Activated T-cell treated with anti-CD3 and anti-CD28 coated beads, Interleukin-2, amount 50 U/mL, for 4 hours (primary cell): Measurements from ENCODE around the gene TNS2. TPM values are rescaled to one million over a fixed set of nuclear protein-coding genes. Genes with fewer than 3 reads are reported as not detected.
A peak's percentile ranks its signal among the peaks of the same experiment; 100 is the strongest.
"Not testable (repeated sequence)": the region's sequence is repeated elsewhere in the genome, so short reads cannot be mapped to it uniquely, and the experiment has no call there.

Source experiments
- ATAC-seq, 2 donors: fragments of 200-7000 bp; cut with Tn5 transposase; one replicate each; pipeline ENCODE4 v1.10.0; 2021
- DNase-seq: peaks from one replicate; pipeline ENCODE4 v3.0.0-alpha.2; 2020
- H3K27me3 Mint-ChIP-seq: one replicate; pipeline ENCODE4 v1.8.0; 2021; ENCODE audit warnings: low read depth, mixed read lengths
- H3K36me3 Mint-ChIP-seq: one replicate; pipeline ENCODE4 v1.8.0; 2022; ENCODE audit warnings: mixed read lengths; ENCODE audit not compliant: insufficient read depth
- H3K4me1 Mint-ChIP-seq: one replicate; pipeline ENCODE4 v1.8.0; 2021; ENCODE audit warnings: low read depth, mixed read lengths
- H3K4me3 Mint-ChIP-seq: one replicate; pipeline ENCODE4 v1.8.0; 2021; ENCODE audit warnings: mild to moderate bottlenecking, moderate library complexity, mixed read lengths
- H3K9me3 Mint-ChIP-seq: one replicate; pipeline ENCODE4 v1.8.0; 2021; ENCODE audit warnings: mixed read lengths
- total RNA-seq, 3 donors: library from RNA; stranded (reverse); gene quantifications; one replicate each; pipeline ENCODE4 v1.2.1, GENCODE V29; 2021

Gene TNS2
- total RNA-seq, 3 donors from 2014 or later = 0.87 to 2.5 (median 2.1) TPM

GRCh38 chr12:53031616-53032015, 18.2 kb upstream of the TNS2 start:
- ATAC-seq (no peak), DNase-seq (no peak)
- H3K27me3 Mint-ChIP-seq = no peaks in the 10 kb centered on the region
- H3K9me3 Mint-ChIP-seq = no peaks in the 10 kb centered on the region
- no peak overlapping the region for H3K4me3 Mint-ChIP-seq
- H3K36me3 Mint-ChIP-seq = peaks cover 36% of the 10 kb centered on the region
- H3K4me1 Mint-ChIP-seq = peaks cover 2% of the 10 kb centered on the region

- not testable (repeated sequence) for H3K4me3 Mint-ChIP-seq, ATAC-seq, DNase-seq, H3K9me3 Mint-ChIP-seq, H3K27me3 Mint-ChIP-seq
- peaks cover 43% of the 10 kb centered on the region for H3K36me3 Mint-ChIP-seq
- peaks cover 10% of the 10 kb centered on the region for H3K4me1 Mint-ChIP-seq
Observed at GRCh38 chr12:53033832-53034231, 16.0 kb upstream of the TNS2 start.

- peaks cover 14% of the 10 kb centered on the region for H3K4me1 Mint-ChIP-seq
- no peak overlapping the region for H3K4me3 Mint-ChIP-seq
- ATAC-seq = no peak
- no peaks in the 10 kb centered on the region for H3K9me3 Mint-ChIP-seq
- peaks cover 48% of the 10 kb centered on the region for H3K36me3 Mint-ChIP-seq
- no peak for DNase-seq
- no peaks in the 10 kb centered on the region for H3K27me3 Mint-ChIP-seq
Observed at GRCh38 chr12:53034459-53034858, 15.4 kb upstream of the TNS2 start.

- peaks cover 52% of the 10 kb centered on the region for H3K36me3 Mint-ChIP-seq
- DNase-seq = no peak
- no peaks in the 10 kb centered on the region for H3K27me3 Mint-ChIP-seq
- no peak overlapping the region for H3K4me3 Mint-ChIP-seq
- H3K9me3 Mint-ChIP-seq = no peaks in the 10 kb centered on the region
- no peak for ATAC-seq
- peaks cover 14% of the 10 kb centered on the region for H3K4me1 Mint-ChIP-seq
Observed at GRCh38 chr12:53036802-53037201, 13.1 kb upstream of the TNS2 start.

GRCh38 chr12:53039851-53040250, 10.0 kb upstream of the TNS2 start:
- H3K4me3 Mint-ChIP-seq = no peak overlapping the region
- H3K4me1 Mint-ChIP-seq = peaks cover 14% of the 10 kb centered on the region
- no peaks in the 10 kb centered on the region for H3K9me3 Mint-ChIP-seq
- DNase-seq (no peak), ATAC-seq (no peak)
- H3K27me3 Mint-ChIP-seq = no peaks in the 10 kb centered on the region
- peaks cover 42% of the 10 kb centered on the region for H3K36me3 Mint-ChIP-seq

GRCh38 chr12:53042607-53043454, 7.0 kb upstream of the TNS2 start:
- Mint-ChIP-seq H3K4me1 (peaks cover 25% of the 10 kb centered on the region), H3K36me3 (peaks cover 27% of the 10 kb centered on the region), H3K27me3 (no peaks in the 10 kb centered on the region), H3K4me3 (no peak overlapping the region), H3K9me3 (no peaks in the 10 kb centered on the region)
- DNase-seq = no peak
- no peak for ATAC-seq

GRCh38 chr12:53044052-53044581, 5.7 kb upstream of the TNS2 start:
- H3K4me3 Mint-ChIP-seq = no peak overlapping the region
- no peaks in the 10 kb centered on the region for H3K27me3 Mint-ChIP-seq
- H3K9me3 Mint-ChIP-seq = no peaks in the 10 kb centered on the region
- ATAC-seq = no peak
- H3K36me3 Mint-ChIP-seq = peaks cover 17% of the 10 kb centered on the region
- H3K4me1 Mint-ChIP-seq = peaks cover 15% of the 10 kb centered on the region
- no peak for DNase-seq

GRCh38 chr12:53044896-53045695, 4.8 kb upstream of the TNS2 start:
- Mint-ChIP-seq H3K4me1 (peaks cover 16% of the 10 kb centered on the region), H3K36me3 (peaks cover 11% of the 10 kb centered on the region), H3K9me3 (no peaks in the 10 kb centered on the region), H3K4me3 (peak overlapping the region; percentile 29), H3K27me3 (no peaks in the 10 kb centered on the region)
- DNase-seq (no peak), ATAC-seq (no peak)

GRCh38 chr12:53045696-53046045, 4.2 kb upstream of the TNS2 start:
- Mint-ChIP-seq H3K36me3 (peaks cover 7% of the 10 kb centered on the region), H3K9me3 (no peaks in the 10 kb centered on the region), H3K27me3 (no peaks in the 10 kb centered on the region), H3K4me1 (peaks cover 16% of the 10 kb centered on the region), H3K4me3 (peak overlapping the region; percentile 90)
- DNase-seq (no peak), ATAC-seq (no peak)

GRCh38 chr12:53046655-53047220, 3.1 kb upstream of the TNS2 start:
- no peaks in the 10 kb centered on the region for H3K27me3 Mint-ChIP-seq
- H3K4me3 Mint-ChIP-seq = peak overlapping the region; percentile 90
- peaks cover 3% of the 10 kb centered on the region for H3K36me3 Mint-ChIP-seq
- DNase-seq (peak; percentile 38), ATAC-seq (peak; percentile 24 to 42)
- H3K9me3 Mint-ChIP-seq = no peaks in the 10 kb centered on the region
- H3K4me1 Mint-ChIP-seq = peaks cover 16% of the 10 kb centered on the region

- Mint-ChIP-seq H3K4me3 (peak overlapping the region; percentile 41), H3K27me3 (no peaks in the 10 kb centered on the region), H3K4me1 (peaks cover 16% of the 10 kb centered on the region), H3K9me3 (no peaks in the 10 kb centered on the region), H3K36me3 (peaks cover 3% of the 10 kb centered on the region)
- ATAC-seq (peak; percentile 78 to 79), DNase-seq (peak; percentile 61)
Observed at GRCh38 chr12:53047221-53048032, 2.4 kb upstream of the TNS2 start.

GRCh38 chr12:53048033-53048779, 1.7 kb upstream of the TNS2 start:
- no peaks in the 10 kb centered on the region for H3K36me3 Mint-ChIP-seq
- DNase-seq (no peak), ATAC-seq (no peak)
- peaks cover 16% of the 10 kb centered on the region for H3K4me1 Mint-ChIP-seq
- no peaks in the 10 kb centered on the region for H3K9me3 Mint-ChIP-seq
- H3K4me3 Mint-ChIP-seq = peak overlapping the region; percentile 41
- no peaks in the 10 kb centered on the region for H3K27me3 Mint-ChIP-seq

GRCh38 chr12:53048780-53049401, 974 bp upstream of the TNS2 start:
- H3K9me3 Mint-ChIP-seq = no peaks in the 10 kb centered on the region
- peaks cover 22% of the 10 kb centered on the region for H3K4me1 Mint-ChIP-seq
- no peak overlapping the region for H3K4me3 Mint-ChIP-seq
- DNase-seq (no peak), ATAC-seq (no peak)
- H3K27me3 Mint-ChIP-seq = no peaks in the 10 kb centered on the region
- no peaks in the 10 kb centered on the region for H3K36me3 Mint-ChIP-seq
